NCI-H2107 treated with DMSO at 0.1 percent for 48 hours (cell line): ENCODE measurements around the gene RGL4.
A peak's percentile ranks its signal among the peaks of the same experiment; 100 is the strongest.

ENCODE experiments used
- DNase-seq: peaks from one replicate; lab custom pipeline; 2025; ENCODE audit not compliant: unreplicated experiment; lab: John Stamatoyannopoulos, UW

The RGL4 gene

GRCh38 chr22:23697031-23697970 lies 6.5 kb downstream of the RGL4 start:
- no peak for DNase-seq

- no peak for DNase-seq
These were observed 7.3 kb downstream of the RGL4 start for GRCh38 chr22:23698094-23698493.

- DNase-seq = no peak
These were observed 7.9 kb downstream of the RGL4 start for GRCh38 chr22:23698673-23699235.

GRCh38 chr22:23700706-23701105 lies 9.9 kb downstream of the RGL4 start:
- no peak for DNase-seq

GRCh38 chr22:23704062-23704461 lies 13.2 kb downstream of the RGL4 start:
- no peak for DNase-seq

GRCh38 chr22:23704829-23705228 lies 14.0 kb downstream of the RGL4 start:
- no peak for DNase-seq

GRCh38 chr22:23705358-23705757 lies 14.5 kb downstream of the RGL4 start:
- no peak for DNase-seq

GRCh38 chr22:23708270-23708669 lies 17.5 kb downstream of the RGL4 start:
- DNase-seq = no peak

GRCh38 chr22:23709107-23709506 lies 18.3 kb downstream of the RGL4 start:
- no peak for DNase-seq

- no peak for DNase-seq
These were observed 21.4 kb downstream of the RGL4 start for GRCh38 chr22:23712256-23712655.

GRCh38 chr22:23713696-23714595 lies 23.1 kb downstream of the RGL4 start:
- DNase-seq = no peak

- DNase-seq = no peak
These were observed 24.1 kb downstream of the RGL4 start for GRCh38 chr22:23714596-23715578.

- no peak for DNase-seq
These were observed 25.1 kb downstream of the RGL4 start for GRCh38 chr22:23715806-23716375.

- DNase-seq = peak; percentile 25
These were observed 26.3 kb downstream of the RGL4 start for GRCh38 chr22:23716811-23717801.

GRCh38 chr22:23718371-23719165 lies 27.8 kb downstream of the RGL4 start:
- no peak for DNase-seq

- DNase-seq = no peak
These were observed 30.0 kb downstream of the RGL4 start for GRCh38 chr22:23720855-23721254.

GRCh38 chr22:23722160-23722559 lies 31.3 kb downstream of the RGL4 start:
- DNase-seq = no peak

- DNase-seq = no peak
These were observed 31.9 kb downstream of the RGL4 start for GRCh38 chr22:23722724-23723123.
